DLD1 (cell line): ENCODE results near the gene ZNF839.
"Not testable (repeated sequence)": the region's sequence is repeated elsewhere in the genome, so short reads cannot be mapped to it uniquely, and the experiment has no call there.

Experiments used
- in situ Hi-C: cut with HindIII; loops from 2 replicates; pipeline ENCODE4 v1.10.0; 2017; ENCODE audit warnings: low sequenced_read_pairs

Gene ZNF839

DNA sequence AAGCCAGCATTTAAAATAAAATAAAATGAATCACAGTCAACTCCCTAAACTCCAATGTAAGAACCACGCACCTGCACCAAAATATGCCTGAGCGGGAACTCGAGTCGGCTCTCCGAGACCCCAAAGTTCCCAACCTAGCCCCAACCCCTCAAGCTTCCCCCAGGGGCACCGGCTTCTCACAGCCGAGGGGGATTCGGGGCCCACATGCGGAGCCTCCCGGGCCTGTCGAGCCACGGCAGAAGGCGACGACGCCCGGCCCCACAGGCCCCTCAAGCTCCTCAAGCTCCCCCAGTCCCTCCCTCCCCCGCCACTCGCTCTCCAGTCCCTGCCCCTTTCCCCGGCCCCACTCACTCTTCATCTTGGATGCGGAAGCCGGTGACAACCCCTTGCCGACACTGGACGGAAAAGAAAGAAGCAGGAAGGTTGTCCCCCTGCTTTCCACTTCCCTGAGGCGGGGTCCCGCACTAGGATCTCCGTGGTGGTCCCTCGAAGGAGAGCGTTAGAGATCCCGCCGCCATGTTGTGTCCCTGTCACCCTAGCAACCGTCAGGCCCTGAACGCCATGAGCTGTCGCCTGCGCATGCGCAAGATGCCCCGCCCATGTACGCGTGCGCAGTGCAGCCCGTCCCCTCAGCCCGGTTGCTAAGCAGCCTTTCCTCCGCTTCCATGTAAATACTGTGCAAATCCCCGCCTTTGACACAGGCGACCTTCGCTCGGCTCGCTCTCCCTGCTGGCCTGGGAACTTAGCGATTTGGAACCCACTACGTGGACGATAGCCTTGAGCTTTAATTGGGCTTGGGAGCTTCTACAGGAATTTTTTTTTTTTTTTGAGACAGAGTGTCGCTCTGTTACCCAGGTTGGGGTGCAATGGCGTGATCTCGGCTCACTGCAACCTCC is 14.7 kb upstream of the ZNF839 start, which contains the start of gene MOK:
MOK (minus strand) TSS at position 554 of the 896 bp plus-strand sequence; CDS start at position 358, 196 bp downstream.
- in situ Hi-C loops, result no loop called here

DNA sequence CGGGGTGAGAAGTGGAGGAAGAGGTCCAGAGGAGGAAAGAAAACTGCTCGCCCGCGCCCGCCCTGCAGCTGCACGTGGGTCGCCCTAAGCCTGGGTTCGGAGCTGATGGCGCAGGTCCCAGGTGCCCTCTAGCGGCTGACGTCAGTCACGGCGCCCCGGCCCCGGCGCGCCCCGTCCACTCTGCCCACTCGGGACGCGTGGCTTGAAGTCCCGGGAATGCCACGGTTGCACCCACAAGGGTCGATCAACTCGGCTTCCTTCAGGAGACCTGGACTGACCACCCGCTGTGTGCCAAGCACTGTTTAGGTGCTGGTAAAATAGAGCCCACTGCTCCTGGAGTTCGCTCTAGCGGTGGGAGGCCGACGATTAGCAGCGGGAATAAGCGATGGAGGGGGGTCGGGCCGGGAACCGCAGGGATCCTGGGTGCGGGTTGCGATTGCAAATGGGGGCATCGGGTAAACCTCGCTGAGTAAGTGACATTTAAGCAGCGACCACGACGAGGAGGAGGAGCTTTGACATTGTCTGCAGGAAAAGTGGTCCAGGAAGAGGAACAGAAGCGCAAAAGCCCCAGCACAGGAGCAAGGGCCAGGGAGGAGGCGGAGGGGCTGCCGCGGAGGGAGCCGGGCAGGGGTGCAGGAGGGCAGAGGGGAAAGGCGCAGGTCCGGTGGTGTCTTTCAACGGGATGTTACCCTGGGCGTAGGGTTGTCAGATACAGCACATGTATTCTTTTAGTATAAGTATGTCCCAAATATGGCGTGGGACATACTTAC is 5.1 kb upstream of the ZNF839 start:
- in situ Hi-C loops, result no loop called here

GRCh38 chr14:102315121-102315520 is 4.4 kb upstream of the ZNF839 start:
- in situ Hi-C loops, result no loop called here

- in situ Hi-C loops, result no loop called here
Observed at GRCh38 chr14:102316338-102316742, 3.2 kb upstream of the ZNF839 start.

DNA sequence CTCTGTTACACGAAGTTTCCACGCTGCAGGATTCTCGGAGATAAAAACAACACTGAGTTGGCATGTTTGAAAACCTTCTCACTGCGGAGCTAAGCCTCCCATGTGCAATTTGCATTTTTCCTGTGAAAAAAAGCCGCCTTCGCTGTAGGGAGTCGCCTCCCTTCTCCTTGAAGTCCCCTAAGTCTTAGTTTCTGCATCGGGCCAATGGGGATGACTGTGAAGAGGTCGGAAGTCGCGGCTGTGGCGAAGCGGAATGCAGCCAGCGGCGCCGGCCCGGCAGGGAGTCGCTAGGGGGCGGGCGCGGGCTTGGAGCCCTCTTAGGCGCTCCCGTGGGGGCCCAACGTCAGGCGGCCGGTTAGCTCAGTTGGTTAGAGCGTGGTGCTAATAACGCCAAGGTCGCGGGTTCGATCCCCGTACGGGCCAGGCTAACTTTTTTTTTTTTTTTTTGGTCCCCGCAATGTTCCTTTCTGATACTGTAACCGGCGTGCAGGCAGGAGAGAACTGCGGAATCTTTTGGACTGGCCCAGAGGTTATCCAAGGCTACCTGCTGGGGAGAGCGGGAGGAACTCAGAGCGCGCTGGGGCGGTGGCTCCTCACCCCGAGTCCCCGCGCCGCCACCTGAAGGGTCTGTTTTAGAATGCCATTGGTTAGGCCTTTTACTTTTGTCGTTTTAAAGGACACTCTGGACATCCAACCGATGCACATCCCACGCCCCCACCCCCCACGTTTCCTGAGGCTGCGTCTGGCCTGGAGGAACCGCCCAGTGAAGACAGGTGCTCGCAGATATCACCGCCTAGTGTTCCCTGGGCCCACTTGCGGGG is 2.6 kb upstream of the ZNF839 start:
- in situ Hi-C loops, result no loop called here

GRCh38 chr14:102317564-102318248 is 1.8 kb upstream of the ZNF839 start:
- in situ Hi-C loops, result no loop called here

DNA sequence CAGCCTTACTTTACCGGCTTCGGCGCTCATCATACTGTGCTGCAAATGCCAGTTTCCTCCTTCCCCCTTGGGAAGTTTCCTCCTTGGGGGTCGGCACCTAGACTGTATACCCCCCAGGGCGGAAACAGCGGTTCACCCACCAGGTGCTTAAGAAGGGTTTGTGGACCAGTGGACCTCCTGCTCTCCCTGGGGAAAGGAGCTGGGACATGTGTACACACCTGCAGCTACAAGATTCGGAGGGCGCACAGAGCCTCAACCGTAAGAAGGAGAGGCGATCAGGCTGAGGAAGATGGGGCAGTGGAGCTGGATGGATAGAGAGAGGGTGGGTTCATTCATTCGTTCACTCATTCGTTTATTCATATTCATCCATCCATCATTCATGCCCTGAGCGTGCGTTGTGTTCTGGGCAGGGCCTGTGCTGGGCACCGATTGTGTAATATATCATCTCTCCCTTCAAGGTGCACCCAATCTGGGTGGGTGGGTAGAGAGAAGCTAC is 717 bp upstream of the ZNF839 start:
- in situ Hi-C loops, result no loop called here

- in situ Hi-C loops, result no loop called here
Observed at GRCh38 chr14:102320033-102320660, 601 bp downstream of the ZNF839 start.

GRCh38 chr14:102320671-102321455 is 1.3 kb downstream of the ZNF839 start:
- in situ Hi-C loops, result no loop called here

DNA sequence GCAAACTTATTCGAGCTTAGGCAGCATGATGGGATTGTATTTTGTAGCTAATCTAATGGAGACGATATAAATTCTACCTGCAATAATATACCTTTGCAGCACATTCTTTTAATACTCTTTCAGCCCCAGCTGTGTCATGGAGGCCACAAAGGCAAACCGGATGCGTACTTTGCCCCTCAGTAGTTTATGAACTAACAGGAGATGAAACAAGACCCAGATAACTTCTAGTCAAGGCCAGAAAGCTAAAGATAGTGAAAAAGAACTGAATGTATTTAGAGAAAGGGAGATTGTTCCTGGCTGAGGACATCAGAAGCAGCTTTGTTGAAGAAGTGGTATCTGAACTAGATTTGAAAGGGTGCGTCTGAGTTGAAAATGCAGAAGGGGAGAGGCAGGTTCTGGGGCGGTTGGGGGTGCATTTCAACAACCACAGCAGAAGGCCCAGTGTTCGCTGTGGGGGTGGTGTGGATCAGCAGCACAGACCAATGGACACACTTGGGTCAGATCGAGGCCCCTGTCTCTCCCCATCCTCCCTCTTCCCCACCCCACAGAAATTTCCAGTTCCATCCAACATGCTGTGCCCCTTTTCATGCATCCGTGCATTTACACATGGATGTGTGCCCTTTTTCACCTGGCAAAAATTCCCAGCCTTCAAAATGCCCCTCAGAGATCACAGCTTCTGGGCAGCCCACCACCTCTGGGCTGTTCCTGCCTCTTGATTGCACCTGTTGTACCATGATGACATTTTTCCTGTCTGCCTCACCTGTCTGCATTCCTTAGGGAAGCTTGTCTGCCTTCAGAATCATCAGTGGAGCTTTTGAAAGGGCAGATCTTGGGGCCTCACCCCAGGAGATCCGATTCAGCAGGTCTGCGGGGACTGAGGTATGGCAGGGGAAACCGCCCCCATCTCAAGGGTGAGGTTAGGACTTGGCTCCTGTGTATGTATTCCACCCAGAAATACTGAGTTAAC is 2.2 kb downstream of the ZNF839 start:
- in situ Hi-C loops, result no loop called here

GRCh38 chr14:102323102-102323501 is 3.6 kb downstream of the ZNF839 start:
- in situ Hi-C loops, result no loop called here

DNA sequence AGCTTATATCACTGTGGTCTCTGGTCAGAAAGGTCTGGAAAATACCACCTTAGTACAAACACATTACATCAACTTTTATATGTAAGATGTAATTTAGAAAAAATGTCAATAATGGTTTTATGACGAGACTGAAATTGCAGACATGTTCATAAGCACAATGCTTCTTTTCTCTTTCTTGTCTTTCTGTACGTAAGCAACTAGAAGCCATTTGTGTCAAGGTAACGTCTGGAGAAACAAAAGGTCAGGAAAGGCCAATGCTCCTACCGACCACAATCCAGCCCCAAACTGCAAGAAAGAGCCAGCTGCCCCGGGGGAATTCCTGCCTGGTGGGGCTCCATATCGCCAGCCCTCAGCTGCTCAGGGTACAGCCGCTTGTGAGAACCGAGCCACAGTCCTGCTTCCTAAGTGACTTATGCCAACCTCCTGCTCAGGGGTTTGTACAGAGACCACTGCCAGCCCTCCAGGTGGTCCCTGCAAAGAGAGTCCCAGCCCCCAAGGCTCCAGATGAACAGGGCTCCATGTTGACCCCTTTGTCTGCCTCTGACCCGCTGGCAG is 6.3 kb downstream of the ZNF839 start:
- in situ Hi-C loops, result no loop called here

DNA sequence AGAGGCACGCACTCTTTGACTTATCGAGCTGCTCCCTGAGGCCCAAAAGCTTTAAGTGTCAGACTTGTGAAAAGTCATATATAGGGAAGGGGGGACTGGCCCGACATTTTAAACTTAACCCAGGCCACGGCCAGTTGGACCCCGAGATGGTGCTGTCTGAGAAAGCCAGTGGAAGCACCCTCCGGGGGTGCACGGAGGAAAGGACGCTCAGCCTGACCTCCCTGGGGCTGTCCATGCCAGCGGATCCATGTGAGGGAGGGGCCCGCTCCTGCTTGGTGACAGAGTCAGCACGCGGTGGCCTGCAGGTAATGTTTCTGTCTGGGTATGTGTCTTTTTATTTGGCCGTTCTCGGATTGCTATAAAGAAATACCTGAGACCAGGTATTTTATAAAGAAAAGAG is 7.0 kb downstream of the ZNF839 start:
- in situ Hi-C loops, result no loop called here

- in situ Hi-C loops, result not testable (repeated sequence)
Observed at GRCh38 chr14:102329381-102329780, 9.8 kb downstream of the ZNF839 start.

DNA sequence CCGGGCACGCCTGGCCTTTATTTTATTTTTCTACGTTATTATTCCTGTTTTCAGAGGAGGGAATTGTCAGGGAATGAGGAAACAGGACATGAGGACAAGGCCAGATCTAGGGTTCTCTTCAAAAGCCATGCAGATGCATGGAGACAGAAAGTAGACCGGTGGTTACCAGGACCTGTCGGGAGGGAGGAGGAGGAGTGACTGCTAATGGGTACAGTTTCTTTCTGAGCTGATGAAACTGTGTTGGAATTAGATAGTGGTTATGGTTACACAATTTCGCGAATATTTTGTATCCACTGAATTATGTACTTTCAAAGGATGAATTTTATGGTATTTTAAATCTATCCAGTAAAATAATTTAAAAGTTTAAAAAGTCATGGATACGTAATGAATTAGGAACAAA is 11.3 kb downstream of the ZNF839 start:
- in situ Hi-C loops, result no loop called here

GRCh38 chr14:102333390-102333789 is 13.8 kb downstream of the ZNF839 start:
- in situ Hi-C loops, result no loop called here
